ENCODE data around the gene MRPL57. TPM values are rescaled to one million over a fixed set of nuclear protein-coding genes. Genes with fewer than 3 reads are reported as not detected.

The MRPL57 gene
- total RNA-seq, 1 donor from 2014 or later = 26.5 TPM

GRCh38 chr13:21221268-21221667 is 44.8 kb downstream of the MRPL57 start:
- Histone ChIP-seq H3K27me3 (ENCODE audit: control insufficient read depth, insufficient read depth, low read length) (no peaks in the 10 kb centered on the region), H3K36me3 (ENCODE audit: control insufficient read depth, insufficient read depth, low read length) (no peaks in the 10 kb centered on the region), H3K4me3 (ENCODE audit: low read depth, low read length) (no peak overlapping the region)
- TF ChIP-seq, protein P1, sequence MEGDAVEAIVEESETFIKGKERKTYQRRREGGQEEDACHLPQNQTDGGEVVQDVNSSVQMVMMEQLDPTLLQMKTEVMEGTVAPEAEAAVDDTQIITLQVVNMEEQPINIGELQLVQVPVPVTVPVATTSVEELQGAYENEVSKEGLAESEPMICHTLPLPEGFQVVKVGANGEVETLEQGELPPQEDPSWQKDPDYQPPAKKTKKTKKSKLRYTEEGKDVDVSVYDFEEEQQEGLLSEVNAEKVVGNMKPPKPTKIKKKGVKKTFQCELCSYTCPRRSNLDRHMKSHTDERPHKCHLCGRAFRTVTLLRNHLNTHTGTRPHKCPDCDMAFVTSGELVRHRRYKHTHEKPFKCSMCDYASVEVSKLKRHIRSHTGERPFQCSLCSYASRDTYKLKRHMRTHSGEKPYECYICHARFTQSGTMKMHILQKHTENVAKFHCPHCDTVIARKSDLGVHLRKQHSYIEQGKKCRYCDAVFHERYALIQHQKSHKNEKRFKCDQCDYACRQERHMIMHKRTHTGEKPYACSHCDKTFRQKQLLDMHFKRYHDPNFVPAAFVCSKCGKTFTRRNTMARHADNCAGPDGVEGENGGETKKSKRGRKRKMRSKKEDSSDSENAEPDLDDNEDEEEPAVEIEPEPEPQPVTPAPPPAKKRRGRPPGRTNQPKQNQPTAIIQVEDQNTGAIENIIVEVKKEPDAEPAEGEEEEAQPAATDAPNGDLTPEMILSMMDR (IDR thresholded peaks at IDR 0.05; ENCODE audit: insufficient read depth, low read length, poor library complexity, severe bottlenecking) = no peak
- no peak for DNase-seq (ENCODE audit: low read depth)

DNA sequence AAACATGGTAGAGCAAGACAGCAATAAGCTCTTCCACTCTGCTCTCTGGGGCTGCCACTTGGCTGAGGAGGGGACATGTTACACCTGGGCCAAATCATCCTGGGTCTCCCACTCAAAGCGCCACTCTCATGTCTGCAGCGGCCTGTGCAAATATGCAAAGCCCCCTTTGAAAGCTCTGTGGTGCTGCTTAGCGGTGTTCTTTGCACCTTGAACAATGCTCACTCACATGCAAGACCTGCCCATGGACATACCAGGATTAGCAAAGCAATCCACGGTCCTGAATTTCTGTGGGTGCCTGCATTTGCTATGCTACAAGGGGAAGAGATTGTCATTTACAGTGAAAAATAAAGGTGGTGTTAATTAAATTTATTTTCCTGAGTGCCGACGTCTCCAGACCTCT is 48.6 kb downstream of the MRPL57 start:
- no peaks in the 10 kb centered on the region for H3K27me3 ChIP-seq (ENCODE audit: control insufficient read depth, insufficient read depth, low read length)
- H3K36me3 ChIP-seq (ENCODE audit: control insufficient read depth, insufficient read depth, low read length) = no peaks in the 10 kb centered on the region
- DNase-seq (ENCODE audit: low read depth) = no peak
- TF ChIP-seq, protein P1 (IDR thresholded peaks at IDR 0.05; ENCODE audit: insufficient read depth, low read length, poor library complexity, severe bottlenecking) = no peak
- no peak overlapping the region for H3K4me3 ChIP-seq (ENCODE audit: low read depth, low read length)

DNA sequence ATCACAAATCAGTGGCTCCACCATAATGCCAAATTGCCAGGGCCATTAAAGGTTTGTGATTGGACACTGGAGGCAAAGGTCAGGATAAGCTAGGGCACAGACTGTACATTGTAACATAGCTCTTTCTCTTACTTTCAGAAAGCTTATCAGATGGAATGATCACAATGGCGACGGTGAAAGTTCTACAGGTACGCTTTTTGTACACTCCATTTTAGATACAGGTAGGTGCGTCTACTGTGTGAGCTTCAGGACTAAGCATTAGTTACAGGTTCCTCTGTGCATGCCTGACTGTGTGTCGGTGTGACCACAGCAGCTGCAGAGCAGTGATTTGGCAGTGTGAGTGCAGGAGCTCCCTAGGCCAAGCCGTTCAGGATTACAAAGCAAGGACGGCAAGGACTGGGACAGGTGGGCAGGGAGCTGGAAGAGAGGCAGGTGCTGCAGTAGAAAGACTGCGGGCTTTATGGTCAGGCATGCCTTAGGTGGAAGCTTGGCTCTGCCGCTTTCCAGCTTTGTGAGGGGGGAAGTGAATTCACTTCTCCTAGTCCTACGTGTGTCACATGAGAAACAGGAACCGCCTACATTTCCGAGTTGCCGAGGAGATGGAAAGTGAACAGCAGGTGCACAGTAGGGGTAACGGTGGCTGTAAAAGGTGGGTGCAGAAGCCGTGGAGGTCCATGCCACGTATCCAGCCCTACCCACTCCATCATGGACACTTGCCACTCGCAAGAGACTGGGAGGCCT is 49.6 kb downstream of the MRPL57 start:
- TF ChIP-seq, protein P1 (IDR thresholded peaks at IDR 0.05; ENCODE audit: insufficient read depth, low read length, poor library complexity, severe bottlenecking) = no peak
- Histone ChIP-seq H3K4me3 (ENCODE audit: low read depth, low read length) (no peak overlapping the region), H3K36me3 (ENCODE audit: control insufficient read depth, insufficient read depth, low read length) (no peaks in the 10 kb centered on the region), H3K27me3 (ENCODE audit: control insufficient read depth, insufficient read depth, low read length) (no peaks in the 10 kb centered on the region)
- DNase-seq (ENCODE audit: low read depth) = no peak

DNA sequence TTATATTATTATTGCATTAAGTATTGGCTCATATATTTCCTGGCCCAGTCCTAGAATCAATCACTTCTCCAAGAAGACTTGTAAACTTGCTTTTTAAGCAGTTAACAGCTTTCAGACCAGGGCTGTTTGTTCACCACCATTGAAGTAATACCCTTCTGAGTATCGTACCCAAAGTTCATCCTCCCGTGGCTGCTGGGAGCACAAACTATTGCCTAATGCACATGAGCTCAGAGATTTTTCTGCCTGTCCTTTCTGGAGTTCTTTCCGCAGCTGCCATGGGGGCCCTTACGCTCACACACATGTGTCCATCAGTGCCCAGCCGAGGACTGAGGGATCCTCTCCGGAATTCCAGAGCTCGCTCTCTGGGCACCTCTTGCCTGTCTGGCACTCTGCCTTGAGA is 51.5 kb downstream of the MRPL57 start:
- DNase-seq (ENCODE audit: low read depth) = no peak
- Histone ChIP-seq H3K4me3 (ENCODE audit: low read depth, low read length) (no peak overlapping the region), H3K36me3 (ENCODE audit: control insufficient read depth, insufficient read depth, low read length) (no peaks in the 10 kb centered on the region), H3K27me3 (ENCODE audit: control insufficient read depth, insufficient read depth, low read length) (no peaks in the 10 kb centered on the region)
- TF ChIP-seq, protein P1 (IDR thresholded peaks at IDR 0.05; ENCODE audit: insufficient read depth, low read length, poor library complexity, severe bottlenecking) = no peak

Other genes starting within 250 kb of the MRPL57 start
- 20.2 and 26.7 TPM in 2 replicates for gene LATS2, start 115.1 kb upstream of the MRPL57 start, total RNA-seq
- gene SAP18, start 36.5 kb upstream of the MRPL57 start, total RNA-seq = 57.7 and 59.8 TPM in 2 replicates
- gene SKA3, start 106 bp upstream of the MRPL57 start, total RNA-seq = 5.8 and 10.1 TPM in 2 replicates

Data from kidney epithelial cell (primary cell).